GM19238 (cell line): ENCODE measurements around the gene PTPRB.

Source experiments
- DNase-seq: peaks from one replicate; pipeline ENCODE4 v3.0.0; 2011; ENCODE audit warnings: low spot score; ENCODE audit not compliant: insufficient read length

Gene PTPRB

GRCh38 chr12:70467476-70467875 is 169.8 kb downstream of the PTPRB start:
- no peak for DNase-seq

GRCh38 chr12:70466753-70467152 is 170.5 kb downstream of the PTPRB start:
- no peak for DNase-seq
